GM18517 (cell line): Measurements from ENCODE around the gene CENPX.
A peak's percentile ranks its signal among the peaks of the same experiment; 100 is the strongest.
"Not testable (repeated sequence)": the region's sequence is repeated elsewhere in the genome, so short reads cannot be mapped to it uniquely, and the experiment has no call there.

ENCODE experiments used
- ATAC-seq: cut with Tn5 transposase; IDR thresholded peaks from one replicate; pipeline ENCODE4 v1.9.1; 2021; ENCODE audit warnings: mild to moderate bottlenecking, moderate library complexity; ENCODE audit not compliant: unreplicated experiment

CENPX gene

GRCh38 chr17:82039695-82040299 lies 17.1 kb upstream of the CENPX start:
- no peak for ATAC-seq

GRCh38 chr17:82038796-82039409 lies 16.2 kb upstream of the CENPX start:
- not testable (repeated sequence) for ATAC-seq

DNA sequence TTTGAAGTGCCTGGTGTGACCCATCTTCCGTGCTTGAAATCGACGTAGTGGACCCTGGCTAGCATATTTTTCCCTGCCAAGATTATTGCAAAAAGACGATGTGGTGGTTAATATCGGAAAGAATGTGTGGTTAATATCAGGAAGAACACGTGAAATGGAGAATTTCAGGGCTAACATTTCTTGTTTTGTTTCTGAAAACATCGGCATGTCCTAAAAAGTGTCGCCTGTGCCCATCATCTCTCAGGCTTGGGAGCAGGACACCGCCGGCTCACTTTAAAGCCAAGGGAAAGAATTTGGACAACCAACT lies 15.2 kb upstream of the CENPX start:
- no peak for ATAC-seq

- ATAC-seq: peak; percentile 81
These were observed 14.6 kb upstream of the CENPX start, which contains the start of gene DCXR for GRCh38 chr17:82037092-82037888. Gene DCXR, minus strand, starts transcription at chr17:82037697. Its CDS starts 15 bp downstream, at chr17:82037682.

- ATAC-seq: no peak
These were observed 14.0 kb upstream of the CENPX start for GRCh38 chr17:82036634-82037091.

- ATAC-seq: no peak
These were observed 13.4 kb upstream of the CENPX start for GRCh38 chr17:82035956-82036633.

GRCh38 chr17:82035488-82035887 lies 12.8 kb upstream of the CENPX start:
- no peak for ATAC-seq

DNA sequence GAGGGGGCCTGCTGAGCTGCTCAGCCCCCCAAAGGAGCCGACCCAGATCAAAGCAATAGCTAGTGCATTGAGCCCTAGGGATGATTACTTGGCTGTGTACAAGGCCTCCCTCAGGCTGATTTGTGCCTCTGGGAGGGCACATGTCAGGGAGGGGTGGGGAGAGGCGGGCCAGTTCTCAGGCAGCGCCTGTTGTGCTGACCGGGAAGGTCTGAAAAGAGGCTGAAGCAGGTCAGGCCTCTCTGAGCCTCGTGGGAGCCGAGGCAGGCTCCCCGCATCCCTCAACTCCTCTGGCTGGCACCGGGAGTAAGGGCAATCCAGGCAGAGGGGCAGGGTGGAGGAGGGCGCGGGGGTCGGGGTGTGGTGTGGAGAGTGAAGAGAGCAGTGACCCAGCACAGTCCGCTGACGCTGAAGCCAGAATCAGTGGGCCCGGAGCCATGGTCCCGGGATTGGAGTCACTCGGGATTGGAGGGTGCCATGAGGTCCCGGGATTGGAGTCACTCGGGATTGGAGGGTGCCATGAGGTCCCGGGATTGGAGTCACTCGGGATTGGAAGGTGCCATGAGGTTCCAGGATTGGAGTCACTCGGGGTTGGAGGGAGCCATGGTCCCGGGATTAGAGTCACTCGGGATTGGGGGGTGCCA lies 11.8 kb upstream of the CENPX start:
- no peak for ATAC-seq

GRCh38 chr17:82033359-82034085 lies 10.8 kb upstream of the CENPX start:
- no peak for ATAC-seq

- ATAC-seq: no peak
These were observed 9.4 kb upstream of the CENPX start for GRCh38 chr17:82031885-82032627.

DNA sequence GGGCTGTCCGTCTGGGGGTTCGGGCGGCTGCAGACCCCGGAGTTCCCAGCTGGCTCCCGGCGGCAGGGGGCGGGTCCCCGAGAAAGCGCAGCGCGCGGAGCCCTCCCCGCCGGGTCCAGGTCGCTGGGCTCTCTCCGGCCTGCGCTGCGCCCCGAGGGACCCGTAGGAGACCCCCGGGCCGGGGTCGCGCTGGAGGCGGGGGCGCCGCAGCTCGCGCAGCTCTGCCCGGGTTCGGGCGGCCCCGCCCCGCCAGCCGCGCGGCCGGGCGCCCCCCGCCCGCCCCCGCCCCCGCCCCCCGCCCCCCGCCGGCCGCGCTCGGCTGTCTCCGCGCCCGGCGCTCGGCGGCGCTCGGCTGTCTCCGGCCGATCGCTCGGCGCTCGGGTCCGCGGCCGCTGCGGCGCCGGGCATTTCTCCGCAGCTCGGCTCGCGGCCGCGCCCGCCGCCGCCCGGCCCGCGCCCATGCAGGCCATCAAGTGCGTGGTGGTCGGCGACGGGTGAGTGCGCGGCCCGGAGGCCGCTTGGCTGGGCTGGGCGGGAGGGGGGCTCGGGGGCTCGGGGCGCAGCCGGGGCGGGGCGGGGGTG lies 8.7 kb upstream of the CENPX start, which contains the start of gene RAC3:
RAC3 (plus strand) TSS at position 376 of the 582 bp plus-strand sequence; CDS start at position 460, 84 bp downstream.
- ATAC-seq: no peak

DNA sequence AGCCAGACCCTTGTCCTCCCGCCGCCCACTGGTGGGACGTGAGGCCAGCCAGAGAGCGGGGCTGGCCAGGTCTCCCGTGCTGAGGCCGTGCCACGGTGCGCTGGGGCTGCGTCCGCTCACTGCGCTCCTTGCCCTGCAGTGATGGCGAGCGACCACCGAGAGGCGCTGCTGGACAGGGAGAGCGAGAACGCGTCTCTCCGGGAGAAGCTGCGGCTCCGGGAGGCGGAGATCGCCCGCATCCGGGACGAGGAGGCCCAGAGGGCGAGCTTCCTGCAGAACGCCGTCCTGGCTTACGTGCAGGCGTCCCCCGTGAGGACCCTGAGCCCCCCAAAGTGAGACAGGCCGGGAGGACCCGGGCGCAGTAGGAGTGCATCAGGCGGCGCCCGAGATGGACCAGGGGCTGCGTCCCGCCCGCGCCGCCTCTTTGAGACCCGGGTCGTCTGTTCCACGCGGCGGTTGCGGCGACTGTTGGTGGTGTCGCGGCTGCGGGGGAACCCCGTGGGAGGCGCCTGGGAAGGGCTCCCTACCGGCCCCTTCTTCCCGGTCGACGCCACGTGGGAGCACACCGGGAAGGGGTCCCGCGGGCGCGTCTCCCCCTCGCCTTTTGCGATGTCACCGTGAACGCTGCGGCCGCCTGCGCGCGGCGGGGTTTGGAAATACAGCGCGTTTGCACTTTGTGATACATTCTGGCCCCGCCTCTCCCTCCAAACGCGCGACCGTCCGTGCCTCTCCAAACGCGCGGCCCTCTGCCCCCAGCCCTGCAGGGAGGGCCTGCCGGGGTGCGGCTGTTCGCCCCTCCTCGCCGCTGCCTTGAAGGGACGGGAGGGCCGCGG lies 8.0 kb upstream of the CENPX start:
- ATAC-seq: no peak

DNA sequence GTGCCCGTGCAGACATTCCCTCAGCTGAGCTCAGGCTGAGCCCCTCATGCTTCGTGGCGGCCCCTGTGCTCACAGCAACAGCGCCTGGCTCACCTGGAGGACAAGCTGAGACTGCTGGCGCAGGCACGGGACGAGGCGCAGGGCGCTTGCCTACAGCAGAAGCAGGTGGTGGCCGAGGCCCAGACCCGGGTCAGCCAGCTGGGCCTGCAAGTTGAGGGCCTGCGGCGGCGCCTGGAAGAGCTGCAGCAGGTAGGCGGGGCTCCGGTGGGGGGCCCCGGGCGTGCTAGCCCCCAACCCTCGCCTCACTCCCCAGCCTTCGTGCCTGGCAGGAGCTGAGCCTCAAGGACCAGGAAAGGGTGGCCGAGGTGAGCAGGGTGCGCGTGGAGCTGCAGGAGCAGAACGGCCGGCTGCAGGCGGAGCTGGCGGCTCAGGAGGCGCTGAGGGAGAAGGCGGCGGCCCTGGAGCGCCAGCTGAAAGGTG lies 7.4 kb upstream of the CENPX start:
- no peak for ATAC-seq

DNA sequence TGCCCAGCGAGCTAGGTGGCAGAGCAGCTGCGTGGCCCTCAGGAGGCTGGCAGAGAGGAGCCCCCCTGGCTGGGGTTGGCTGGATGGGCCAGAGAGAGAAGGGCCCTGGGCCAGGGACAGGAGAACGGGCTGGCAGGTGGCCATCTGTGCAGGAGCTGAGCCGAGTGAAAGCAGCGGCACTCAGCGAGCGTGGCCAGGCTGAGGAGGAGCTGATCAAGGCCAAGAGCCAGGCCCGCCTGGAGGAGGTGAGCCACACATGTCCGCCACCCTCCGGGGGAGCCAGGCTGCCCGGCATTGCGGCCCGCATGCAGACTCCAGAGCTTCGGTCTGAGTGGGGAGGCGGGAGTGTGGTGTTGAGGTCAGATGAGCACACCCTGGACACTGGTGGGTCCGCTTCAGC lies 6.7 kb upstream of the CENPX start:
- no peak for ATAC-seq

DNA sequence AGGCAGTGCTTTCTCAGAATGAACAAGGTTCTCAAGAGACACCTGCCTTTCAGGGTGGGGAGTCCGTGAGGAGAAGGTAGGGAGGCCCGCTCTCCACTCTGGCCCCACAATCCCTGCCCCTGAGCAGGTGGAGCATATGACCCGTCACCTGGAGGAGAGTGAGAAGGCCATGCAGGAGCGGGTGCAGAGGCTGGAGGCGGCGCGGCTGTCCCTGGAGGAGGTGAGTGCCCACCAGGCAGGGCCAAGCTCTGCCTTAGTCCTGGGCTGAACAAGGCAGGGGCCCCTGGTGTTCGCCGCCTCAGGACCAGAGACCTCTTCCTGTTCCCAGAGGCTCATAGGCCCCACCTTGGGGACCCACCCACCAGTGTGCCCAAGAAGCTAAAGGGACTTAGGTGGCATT lies 6.3 kb upstream of the CENPX start:
- ATAC-seq: no peak

GRCh38 chr17:82028246-82028645 lies 5.6 kb upstream of the CENPX start:
- no peak for ATAC-seq

DNA sequence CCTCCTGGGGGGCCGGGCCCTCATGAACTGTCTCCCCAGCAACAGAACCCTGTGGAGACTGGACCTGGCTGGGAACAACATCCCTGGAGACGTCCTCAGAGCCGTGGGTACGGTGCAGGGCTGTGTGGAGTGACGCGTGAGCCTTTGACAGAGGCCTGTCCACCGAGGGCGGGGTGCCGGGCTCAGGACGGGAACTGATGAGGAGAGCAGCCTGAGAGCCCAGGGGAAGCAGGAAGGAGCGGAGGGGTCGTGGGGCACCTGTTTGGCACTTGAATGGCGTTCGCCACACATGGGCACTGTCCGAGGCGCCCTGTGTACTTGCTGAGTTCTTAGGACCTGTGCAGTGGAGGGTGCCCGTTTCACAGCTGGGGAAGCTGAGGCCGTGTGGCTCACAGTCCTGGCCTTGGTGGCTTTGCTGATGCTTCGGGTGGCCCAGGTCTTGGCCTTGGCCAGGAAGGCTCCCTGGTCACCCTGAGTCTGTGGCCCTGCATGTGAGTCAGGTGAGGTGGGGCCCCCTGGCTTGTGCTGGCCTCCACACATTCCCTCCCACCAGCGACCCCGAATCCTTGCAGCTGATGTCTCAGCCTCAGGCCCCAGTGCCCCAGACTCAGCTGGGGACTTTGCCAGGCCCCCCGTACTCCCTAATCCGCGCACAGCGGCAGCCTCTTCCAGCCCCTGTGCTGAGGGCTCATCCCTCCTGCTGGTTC lies 2.9 kb upstream of the CENPX start:
- ATAC-seq: no peak

DNA sequence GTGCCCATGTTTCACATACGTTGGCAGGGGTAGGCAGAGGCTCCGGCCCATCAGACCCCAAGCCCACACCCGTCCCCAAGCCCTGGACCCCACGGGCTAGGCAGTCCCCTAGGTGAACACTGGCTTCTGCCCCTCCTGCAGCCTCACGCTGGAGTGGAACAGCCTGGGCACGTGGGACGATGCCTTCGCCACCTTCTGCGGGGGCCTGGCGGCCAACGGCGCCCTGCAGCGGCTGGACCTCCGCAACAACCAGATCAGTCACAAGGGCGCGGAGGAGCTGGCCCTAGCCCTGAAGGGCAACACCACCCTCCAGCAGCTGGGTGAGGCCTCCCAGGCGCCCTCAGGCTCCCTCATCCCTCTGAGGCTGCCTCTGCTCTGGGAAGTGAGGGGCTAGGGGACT lies 2.2 kb upstream of the CENPX start:
- ATAC-seq: no peak
